K562 (cell line): ENCODE data around the gene SSTR5. TPM values are rescaled to one million over a fixed set of nuclear protein-coding genes. Genes with fewer than 3 reads are reported as not detected.

Experiments
- ATAC-seq: fragments of 200-7000 bp; cut with Tn5 transposase; 3 replicates; pipeline ENCODE4 v1.9.1; 2020; ENCODE audit warnings: moderate library complexity
- BruUV-seq: library from RNA; stranded (reverse); fragments of 400-500 nt; replicated peaks from 2 replicates; lab custom pipeline; 2021; lab: Mats Ljungman, UMichigan
- CTCF ChIA-PET: fragments of 300-600 bp; formaldehyde crosslinking; extraction: SDS; loops from one replicate; lab custom pipeline; 2021; ENCODE audit warnings: low intra/inter-chr PET ratio; lab: Yijun Ruan, JAX
- POLR2A ChIA-PET: fragments of 300-600, 350-650 bp; sonication (Branson Sonifier 250); formaldehyde crosslinking; extraction: SDS; loops from one replicate; lab custom pipeline; 2021; ENCODE audit warnings: antibody characterized with exemption, inconsistent platforms; lab: Yijun Ruan, JAX
- DNase-seq, 4 experiments: peaks; one replicate each; pipeline versions ENCODE4 v3.0.0 to v3.0.0-alpha.2; 2011 to 2018; ENCODE audit warnings: low spot score in 3 of 4, mixed read lengths in 3 of 4; ENCODE audit errors: extremely low read depth in 1 of 4
- FAIRE-seq: peaks from 2 replicates; lab custom pipeline; 2011; peaks lifted over from hg19 to GRCh38; lab: Jason Lieb, UNC
- H2AFZ ChIP-seq: 2 replicates; pipeline ENCODE4 v1.6.0; 2011; ENCODE audit warnings: low read depth, low read length, control low read depth, inconsistent platforms
- H3K27ac ChIP-seq: fragments of 200-600 bp; 3 replicates; pipeline ENCODE4 v1.8.0; 2011; ENCODE audit warnings: low read depth, mild to moderate bottlenecking, control low read depth, inconsistent platforms, low read length, moderate library complexity, mixed read lengths; ENCODE audit errors: extremely low read depth
- H3K27me3 ChIP-seq, 2 experiments: fragments of 300-600 bp in 1 of 2; 2 replicates in 1 of 2; 3 replicates in 1 of 2; pipeline versions ENCODE4 v1.6.0 to v1.8.0; 2011; ENCODE audit warnings: inconsistent platforms in 2 of 2, low read length in 2 of 2, mild to moderate bottlenecking in 1 of 2, mixed read lengths in 1 of 2, moderate library complexity in 1 of 2; ENCODE audit not compliant: control insufficient read depth in 2 of 2, insufficient read depth in 2 of 2
- H3K36me3 ChIP-seq: fragments of 300-600 bp; 3 replicates; pipeline ENCODE4 v1.8.0; 2011; ENCODE audit warnings: mild to moderate bottlenecking, low read length, inconsistent platforms; ENCODE audit not compliant: control insufficient read depth, insufficient read depth
- H3K4me1 ChIP-seq, 2 experiments: fragments of 200-600 bp in 1 of 2; replicated peaks in 1 of 2; 2 replicates in 1 of 2; 3 replicates in 1 of 2; pipeline versions ENCODE4 v1.5.1 to v1.8.0; 2011; ENCODE audit warnings: inconsistent platforms in 2 of 2, low read length in 2 of 2, mild to moderate bottlenecking in 1 of 2, mixed read lengths in 1 of 2, moderate library complexity in 1 of 2; ENCODE audit not compliant: control insufficient read depth in 2 of 2, insufficient read depth in 2 of 2
- H3K4me2 ChIP-seq: 2 replicates; pipeline ENCODE4 v1.6.1; 2011; ENCODE audit warnings: low read length, control low read depth, inconsistent platforms, mixed read lengths; ENCODE audit not compliant: insufficient read depth
- H3K4me3 ChIP-seq: fragments of 200-600 bp; sonication (generic), shearing (Covaris generic); 2 replicates; pipeline ENCODE4 v1.5.1; 2016; ENCODE audit warnings: control low read depth, inconsistent platforms
- H3K79me2 ChIP-seq: fragments of 200-600 bp; 3 replicates; pipeline ENCODE4 v1.8.0; 2011; ENCODE audit warnings: low read length, inconsistent platforms; ENCODE audit not compliant: control insufficient read depth, insufficient read depth
- H3K9ac ChIP-seq, 2 experiments: 2 replicates each; pipeline versions ENCODE4 v1.6.0 to v1.6.1; 2011; ENCODE audit warnings: low read depth in 2 of 2, low read length in 2 of 2, control low read depth in 1 of 2, inconsistent platforms in 1 of 2, mild to moderate bottlenecking in 1 of 2, mixed read lengths in 1 of 2; ENCODE audit not compliant: insufficient read depth in 1 of 2
- H3K9me1 ChIP-seq: one replicate; pipeline ENCODE4 v1.6.0; 2011; ENCODE audit warnings: inconsistent platforms, mild to moderate bottlenecking, low read length, moderate library complexity; ENCODE audit not compliant: control insufficient read depth, insufficient read depth
- H3K9me3 ChIP-seq: replicated peaks from 2 replicates; pipeline ENCODE4 v1.5.1; 2011; ENCODE audit warnings: low read depth, low read length, inconsistent platforms; ENCODE audit not compliant: control insufficient read depth, insufficient read depth
- H4K20me1 ChIP-seq: replicated peaks from 2 replicates; pipeline ENCODE4 v1.6.1; 2011; ENCODE audit warnings: low read length, inconsistent platforms, mixed read lengths; ENCODE audit not compliant: control insufficient read depth, insufficient read depth
- CBX2 ChIP-seq: fragments of 200-600 bp; sonication (generic); IDR thresholded peaks from one replicate; pipeline ENCODE4 v1.6.1; 2012; ENCODE audit warnings: mild to moderate bottlenecking, low read length, inconsistent platforms; ENCODE audit not compliant: insufficient read depth, poor library complexity, severe bottlenecking
- SNAPC5 ChIP-seq: fragments of 250-450 bp; sonication (Bioruptor Pico); IDR thresholded peaks from 2 replicates; pipeline ENCODE4 v1.8.0; 2021; ENCODE audit warnings: moderate library complexity, mild to moderate bottlenecking, inconsistent platforms
- ZFX ChIP-seq: sonication (generic); formaldehyde crosslinking; IDR thresholded peaks from 2 replicates; pipeline ENCODE4 v1.8.0; 2022; ENCODE audit warnings: mild to moderate bottlenecking, missing genetic modification reagents, moderate library complexity
- ZNF668 ChIP-seq: fragments of 250-450 bp; sonication (Bioruptor Pico); IDR thresholded peaks from 2 replicates; pipeline ENCODE4 v1.8.0; 2022; ENCODE audit warnings: mild to moderate bottlenecking, inconsistent platforms
- WGBS: fragments of 100-300 bp; shearing (Covaris generic); methylation state at CpG from one replicate; pipeline ENCODE4 v1.1.6; 2016; ENCODE audit warnings: low coverage, mixed read lengths; ENCODE audit not compliant: insufficient coverage; ENCODE audit errors: missing lambda C conversion rate; 5-methylcytosine and 5-hydroxymethylcytosine counted together
- in situ Hi-C: fragments of 300-500 bp; cut with MboI; formaldehyde crosslinking; loops from 4 replicates; pipeline ENCODE4 v1.15.0; 2018; ENCODE audit warnings: inconsistent platforms, mixed read lengths
- intact Hi-C: fragments of 100-400 bp; cut with micrococcal nuclease; formaldehyde crosslinking; loops from 2 replicates; pipeline ENCODE4 v1.14.2; 2022
- polyA plus RNA-seq, 8 experiments: library from polyadenylated mRNA; depleted of rRNA in 4 of 8; stranded (reverse) in 5 of 8; unstranded in 3 of 8; fragments of >200 nt; fragmentation: Nextera tagmentation in 2 of 8; fragmentation: Illumina TruSeq in 1 of 8; extraction: Ambion mirVana in 2 of 8; extraction: Trizol in 1 of 8; gene quantifications; 2 replicates each; pipeline versions ENCODE4 v1.2.1 to v1.2.3, GENCODE V29; 2011 to 2014; ENCODE audit warnings: inconsistent platforms in 1 of 8, missing spikeins in 1 of 8
- total RNA-seq, 7 experiments: library from RNA; depleted of rRNA in 6 of 7; stranded (reverse); fragments of >200 nt in 6 of 7; fragmentation: Illumina TruSeq in 2 of 7; extraction: Trizol in 2 of 7; gene quantifications; 2 replicates each; pipeline versions ENCODE4 v1.2.1 to v1.2.3, GENCODE V29; 2011 to 2021; ENCODE audit warnings: low replicate concordance in 1 of 7

Gene SSTR5
- total and polyA plus RNA-seq, 9 of the 15 experiments (the other 6 are each of a cell fraction or from before 2014, with no cell fraction given), result not detected

- Histone ChIP-seq H3K79me2 (no peaks in the 10 kb centered on the region), H3K36me3 (no peaks in the 10 kb centered on the region), H3K4me2 (no peak within 1 kb of the TSS), H2AFZ (no peak within 1 kb of the TSS), H3K4me1 (peaks cover 0 to 63% of the 10 kb centered on the region in 2 experiments; a peak in 2 of 5 replicates), H3K4me3 (no peak within 1 kb of the TSS), H3K9ac (no peak within 1 kb of the TSS), H3K9me3 (peaks cover 3% of the 10 kb centered on the region; the same call in 1 of the 2 replicates), H3K9me1 (no peaks in the 10 kb centered on the region), H4K20me1 (peaks cover 2% of the 10 kb centered on the region; the same call in 1 of the 2 replicates), H3K27me3 (peaks cover 2 to 56% of the 10 kb centered on the region in 2 experiments; a peak in 3 of 5 replicates)
- no peak for ATAC-seq
- CTCF ChIA-PET, result no interaction called here
- FAIRE-seq, result no peak
- in situ Hi-C loops, result no loop called here
- intact Hi-C loops, result no loop called here
- POLR2A ChIA-PET, result interaction anchor here (0.6 kb wide), 2 partner anchors 45 to 322 kb away, joined by 3 read pairs; no protein-coding TSS in a partner anchor
- DNase-seq, result no peak
- 4% methylated on average over 51 of the region's 55 CpGs for WGBS
- no TSS peak for BruUV-seq
- TF ChIP-seq ZFX (CRISPR knock-in tag) (0 out of 2 replicates have a peak, but pooled peaks have one; percentile 30), ZNF668 (CRISPR knock-in tag) (no peak)
- TF ChIP-seq, all 486 proteins: peak for 1
- H3K27ac ChIP-seq, result no peak within 1 kb of the TSS
Observed at GRCh38 chr16:1096169-1097082, 23.9 kb downstream of the SSTR5 start, which contains the start of gene C1QTNF8. Gene C1QTNF8, minus strand, starts transcription at chr16:1096244. Its CDS starts 1,322 bp downstream, at chr16:1094922.

GRCh38 chr16:1097156-1097555, 24.6 kb downstream of the SSTR5 start:
- Histone ChIP-seq H3K79me2 (no peaks in the 10 kb centered on the region), H3K27me3 (peaks cover 2 to 57% of the 10 kb centered on the region in 2 experiments; a peak in 3 of 5 replicates)
- no peak for TF ChIP-seq SNAPC5 (CRISPR knock-in tag)
- TF ChIP-seq CBX2, result no peak

More at GRCh38 chr16:1097156-1097555, 24.6 kb downstream of the SSTR5 start:
- ATAC-seq (no peak), FAIRE-seq (no peak), DNase-seq (no peak)
- peaks cover 2% of the 10 kb centered on the region; the same call in 1 of the 2 replicates for H4K20me1 ChIP-seq
- no peak overlapping the region for H3K9ac ChIP-seq
- H3K27ac ChIP-seq, result no peak overlapping the region
- no peak overlapping the region for H3K4me3 ChIP-seq
- H2AFZ ChIP-seq, result no peak overlapping the region
- H3K9me3 ChIP-seq, result peaks cover 2% of the 10 kb centered on the region; the same call in 1 of the 2 replicates
- 8% methylated on average over 17 of the region's 18 CpGs for WGBS
- H3K4me1 ChIP-seq, result peaks cover 0 to 63% of the 10 kb centered on the region in 2 experiments; a peak in 2 of 5 replicates
- H3K36me3 ChIP-seq, result no peaks in the 10 kb centered on the region
- BruUV-seq, result no TSS peak
- ChIA-PET CTCF (no interaction called here), POLR2A (interaction anchor here (0.6 kb wide), 4 partner anchors 46 to 345 kb away, joined by 3 read pairs; no protein-coding TSS in a partner anchor)
- in situ Hi-C loops (no loop called here), intact Hi-C loops (no loop called here)
- no peak overlapping the region for H3K4me2 ChIP-seq
- no peaks in the 10 kb centered on the region for H3K9me1 ChIP-seq
